NOMO-1 treated with dmso at 0.1 percent for 144 hours (cell line): Measurements from ENCODE around the gene TPRG1.

Source experiments
- DNase-seq: peaks from one replicate; lab custom pipeline; 2025; ENCODE audit not compliant: unreplicated experiment; lab: John Stamatoyannopoulos, UW

Gene TPRG1, protein sequence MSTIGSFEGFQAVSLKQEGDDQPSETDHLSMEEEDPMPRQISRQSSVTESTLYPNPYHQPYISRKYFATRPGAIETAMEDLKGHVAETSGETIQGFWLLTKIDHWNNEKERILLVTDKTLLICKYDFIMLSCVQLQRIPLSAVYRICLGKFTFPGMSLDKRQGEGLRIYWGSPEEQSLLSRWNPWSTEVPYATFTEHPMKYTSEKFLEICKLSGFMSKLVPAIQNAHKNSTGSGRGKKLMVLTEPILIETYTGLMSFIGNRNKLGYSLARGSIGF

DNA sequence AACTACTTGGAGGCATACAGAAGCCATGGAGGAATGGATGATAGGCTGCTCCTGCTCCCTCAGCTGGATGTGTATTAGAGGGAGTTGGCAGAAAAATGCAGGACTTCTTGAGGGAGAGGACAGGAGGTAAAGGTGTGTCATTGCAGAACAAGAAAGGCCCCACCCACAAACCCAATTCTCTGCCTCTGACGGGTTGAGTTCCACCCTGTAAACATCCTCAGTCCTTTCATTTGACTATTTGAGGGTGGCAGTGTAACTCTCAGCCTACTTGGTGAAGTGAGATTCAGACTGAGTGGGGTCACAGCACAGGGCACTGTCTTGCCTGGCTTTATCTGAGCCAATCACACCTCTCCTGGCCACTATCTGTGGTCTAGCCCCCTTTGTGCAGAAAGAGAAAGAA lies at the start of gene TPRG1:
TPRG1 (plus strand) TSS at position 265 of the 400 bp plus-strand sequence. CDS start 35,414 bp downstream, outside the sequence.
- DNase-seq, result no peak

DNA sequence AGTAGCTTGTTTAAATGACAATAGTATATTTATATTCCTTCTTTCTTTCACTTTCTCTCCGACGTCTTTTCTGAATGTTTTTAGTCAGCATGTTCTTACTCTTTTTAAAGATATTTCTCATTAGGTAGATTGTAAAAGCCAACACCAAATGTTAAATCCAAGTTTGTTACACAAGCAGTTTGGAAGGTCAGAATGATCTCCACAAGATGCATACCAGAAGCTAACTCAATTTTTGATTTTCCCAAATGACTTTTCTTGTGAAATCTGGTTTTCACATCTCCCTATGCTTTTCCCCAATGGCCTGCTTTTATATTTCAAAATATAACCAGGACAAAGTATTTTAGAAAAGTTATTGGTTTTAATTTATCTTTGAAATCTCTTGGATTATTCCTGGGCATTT lies 49.7 kb upstream of the TPRG1 start:
- DNase-seq, result no peak

DNA sequence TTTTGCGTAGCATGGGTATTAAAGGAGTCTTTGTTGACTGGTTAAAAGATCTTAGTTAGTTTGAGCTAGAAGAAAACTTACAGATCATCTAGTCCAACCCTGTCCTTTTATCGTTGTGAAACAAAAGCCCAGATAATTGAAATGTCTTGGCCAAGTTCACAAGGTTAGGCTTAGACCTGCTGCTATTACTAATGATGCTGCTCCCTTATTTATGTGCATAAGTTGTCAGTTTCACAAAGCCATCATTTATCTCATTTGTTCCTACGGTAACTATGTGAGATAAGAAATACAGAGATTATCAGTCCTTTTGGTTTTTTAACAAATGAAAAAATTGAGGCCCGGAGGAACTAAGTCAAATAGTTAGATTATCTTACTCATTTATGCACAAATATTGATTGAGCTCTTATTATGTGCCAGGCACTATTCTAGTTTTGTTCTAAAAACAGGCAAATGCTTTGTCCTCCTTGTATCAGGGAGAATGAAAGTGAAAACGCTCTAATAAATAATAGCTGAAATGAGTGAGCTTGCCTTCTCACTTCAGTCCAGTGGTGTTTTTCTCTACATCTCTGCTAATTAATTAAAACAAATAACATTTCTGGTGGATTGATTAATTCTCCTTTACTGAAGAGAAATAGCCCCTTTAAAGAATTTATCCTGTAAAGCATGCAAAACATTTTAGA lies 49.1 kb upstream of the TPRG1 start:
- DNase-seq, result no peak

DNA sequence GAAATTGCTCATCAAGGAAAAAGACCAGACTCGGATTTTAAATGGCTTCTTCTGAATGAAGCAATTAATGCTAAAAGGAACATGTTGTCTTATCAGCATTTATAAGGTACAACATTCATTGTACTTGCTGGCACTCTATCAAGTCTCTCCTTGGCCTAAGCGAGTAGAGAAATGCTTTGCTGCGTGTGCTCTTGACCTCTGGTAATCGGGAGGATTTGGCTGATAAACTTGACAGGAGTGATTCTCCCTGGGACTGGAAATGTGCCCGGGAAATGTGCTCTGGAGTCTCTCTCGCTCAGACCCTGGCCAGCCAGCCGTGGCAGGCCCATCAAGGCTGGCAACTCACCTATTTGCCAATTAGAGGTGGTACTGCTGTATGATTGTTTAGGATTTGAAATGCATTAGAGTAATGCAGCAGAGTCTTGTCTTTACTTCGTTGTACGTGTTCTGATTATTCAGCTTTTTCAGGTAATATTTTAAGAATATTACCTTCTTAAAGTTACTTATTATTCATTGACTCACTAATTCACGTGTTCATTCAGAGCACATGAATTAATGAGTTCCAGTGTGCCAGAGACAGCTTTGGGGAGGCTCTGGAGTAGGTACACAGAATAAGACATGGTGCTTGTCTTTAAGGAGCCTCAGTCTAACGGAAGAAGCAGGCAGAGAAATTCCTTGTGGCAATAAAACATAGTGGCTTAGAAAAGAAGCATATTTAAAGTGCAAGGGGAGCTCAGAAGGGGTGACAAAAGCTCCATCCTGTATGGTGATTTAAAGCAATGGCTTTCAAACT lies 48.0 kb upstream of the TPRG1 start:
- DNase-seq, result no peak

DNA sequence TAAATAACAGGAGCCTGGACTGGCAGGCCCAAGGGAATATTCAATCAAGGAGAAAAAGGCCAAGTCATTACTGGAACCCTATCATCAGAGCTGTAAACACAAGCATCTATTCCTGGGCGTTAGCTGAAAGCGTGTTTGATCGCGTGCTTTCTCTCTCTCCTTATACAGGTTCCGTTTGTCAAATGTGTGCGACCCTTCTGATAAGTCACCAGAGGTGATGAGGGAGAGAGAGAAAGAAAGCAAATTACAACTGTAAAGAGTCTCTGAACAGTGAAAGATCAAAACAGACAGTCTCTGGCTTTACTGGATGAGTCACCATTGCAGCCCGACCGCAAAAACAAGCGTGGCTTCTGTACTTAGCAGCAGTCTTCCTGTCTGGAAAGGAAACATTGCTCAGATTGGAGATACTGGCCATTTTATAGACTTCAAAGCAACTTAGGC lies 39.5 kb upstream of the TPRG1 start:
- peak; percentile 79 for DNase-seq

DNA sequence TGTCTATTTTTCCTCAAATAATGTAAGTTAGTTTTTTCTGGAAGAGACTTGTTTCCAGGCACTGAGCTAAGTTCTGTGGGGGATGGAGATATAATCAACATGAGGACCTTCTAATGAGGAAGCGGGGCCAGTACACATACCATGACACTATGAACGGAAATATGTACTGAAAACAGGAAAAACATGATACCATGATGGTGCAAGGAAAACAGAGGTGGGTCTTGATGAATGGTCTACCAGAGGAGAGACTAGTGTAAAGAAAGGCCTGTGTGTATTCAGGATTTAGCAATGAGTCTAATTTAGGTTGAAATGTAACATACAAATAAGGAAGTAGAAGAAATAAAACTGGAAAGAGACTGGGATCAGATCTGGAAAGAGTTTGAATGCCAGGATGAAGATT lies 38.9 kb upstream of the TPRG1 start:
- no peak for DNase-seq

DNA sequence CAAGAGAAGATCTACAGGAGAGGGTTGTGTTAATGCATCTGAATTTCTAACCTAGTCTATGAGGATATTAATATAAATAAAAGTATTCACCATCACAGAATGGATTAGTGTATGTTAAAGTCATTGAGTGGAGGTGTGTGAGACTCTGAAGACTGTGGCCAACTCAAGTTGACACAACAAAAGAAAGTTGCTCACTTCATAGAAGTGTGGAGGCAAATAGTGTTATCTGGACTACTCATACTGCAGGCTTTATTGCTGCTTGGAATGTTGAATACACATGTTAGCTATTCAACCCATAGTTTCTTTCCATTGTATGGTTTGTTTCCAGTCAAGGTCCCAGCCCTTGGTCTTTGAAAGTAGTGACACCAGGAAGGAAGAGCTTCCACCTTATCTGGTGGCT lies 38.0 kb upstream of the TPRG1 start:
- no peak for DNase-seq

DNA sequence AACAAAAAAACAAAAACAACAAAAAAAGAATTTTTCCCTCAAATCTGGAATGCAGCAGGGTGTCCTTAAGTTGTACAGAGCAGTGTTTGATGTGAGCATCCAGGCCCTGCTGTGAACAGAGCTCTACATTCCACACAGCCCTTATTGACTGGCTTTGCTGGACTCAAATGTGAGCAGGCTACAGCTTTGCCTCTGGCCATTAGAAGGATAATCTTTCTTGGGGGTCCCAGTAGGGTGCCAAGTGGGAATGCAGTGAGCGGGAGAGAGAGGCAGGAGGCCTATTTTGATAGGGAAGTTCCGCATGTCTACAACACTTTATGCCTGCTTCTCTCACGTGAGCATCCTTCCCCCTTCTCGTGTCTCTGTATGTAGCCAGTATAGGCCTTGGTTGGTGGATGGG lies 34.4 kb upstream of the TPRG1 start:
- no peak for DNase-seq

DNA sequence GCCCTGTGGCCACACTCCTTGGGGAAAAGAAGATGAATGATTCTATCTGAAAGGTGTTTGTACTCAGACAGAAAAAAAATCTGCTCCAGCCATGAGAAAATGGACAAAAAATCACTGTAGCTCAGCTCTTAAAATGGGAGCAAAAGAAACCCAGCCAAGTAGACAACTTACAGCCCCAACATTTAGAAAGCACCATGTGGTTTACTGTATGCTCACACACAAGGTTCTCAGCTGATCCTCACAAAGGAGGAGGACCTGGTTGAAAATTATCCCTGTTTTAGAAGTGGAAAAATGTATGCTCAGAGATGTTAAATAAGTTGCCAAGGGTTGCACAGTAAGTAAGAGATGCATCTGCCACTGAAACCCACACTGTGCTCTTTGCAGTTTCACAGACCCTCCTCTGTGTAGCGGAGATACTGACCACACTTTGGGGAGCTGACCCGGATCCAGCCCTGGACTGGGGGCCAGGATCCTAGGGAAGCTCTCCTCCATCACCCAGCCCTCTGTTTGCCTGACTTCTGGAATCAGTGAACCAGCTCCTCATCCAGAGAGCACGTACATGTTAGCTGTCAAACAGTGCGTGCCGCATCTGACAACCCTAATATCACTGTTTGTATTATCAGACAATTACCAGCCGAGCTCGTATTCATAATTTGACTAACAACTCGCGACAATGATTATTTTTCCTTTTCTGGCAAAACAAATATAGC lies 32.7 kb upstream of the TPRG1 start:
- DNase-seq, result no peak

DNA sequence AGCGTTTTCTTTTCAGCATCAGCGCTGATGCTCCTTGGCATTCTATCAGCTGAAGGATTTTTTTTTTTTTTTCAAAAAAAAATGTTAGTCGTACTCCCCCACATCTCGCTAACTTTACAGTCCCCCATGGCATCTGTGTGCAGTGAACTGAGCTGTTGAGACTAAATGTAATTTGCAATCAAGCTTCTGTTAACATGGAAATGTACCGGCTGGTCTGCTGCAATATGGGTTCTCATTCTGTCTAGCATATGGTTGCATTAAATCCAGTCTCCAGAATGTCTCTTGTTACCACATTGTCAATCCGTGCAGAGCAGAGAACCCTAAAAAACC lies 32.2 kb upstream of the TPRG1 start:
- no peak for DNase-seq

DNA sequence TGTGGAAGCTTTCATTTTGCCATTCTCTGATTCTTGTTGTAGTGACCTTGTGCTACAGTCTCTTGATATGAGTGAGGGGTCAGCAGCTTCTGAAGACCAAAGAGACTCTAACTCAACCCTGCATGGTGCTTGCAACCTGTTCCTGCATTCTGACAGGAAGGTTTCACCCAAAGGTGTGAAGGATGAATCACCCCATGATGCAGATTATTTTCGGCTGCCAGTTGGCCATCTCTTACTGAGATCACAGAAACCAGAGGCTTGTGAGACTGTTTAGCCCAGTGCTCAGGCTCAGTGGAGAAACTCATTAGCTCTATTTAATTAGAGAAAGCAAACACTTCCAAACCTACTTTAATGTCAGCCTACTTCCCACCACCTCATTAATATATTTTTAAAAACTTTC lies 29.2 kb upstream of the TPRG1 start:
- no peak for DNase-seq

DNA sequence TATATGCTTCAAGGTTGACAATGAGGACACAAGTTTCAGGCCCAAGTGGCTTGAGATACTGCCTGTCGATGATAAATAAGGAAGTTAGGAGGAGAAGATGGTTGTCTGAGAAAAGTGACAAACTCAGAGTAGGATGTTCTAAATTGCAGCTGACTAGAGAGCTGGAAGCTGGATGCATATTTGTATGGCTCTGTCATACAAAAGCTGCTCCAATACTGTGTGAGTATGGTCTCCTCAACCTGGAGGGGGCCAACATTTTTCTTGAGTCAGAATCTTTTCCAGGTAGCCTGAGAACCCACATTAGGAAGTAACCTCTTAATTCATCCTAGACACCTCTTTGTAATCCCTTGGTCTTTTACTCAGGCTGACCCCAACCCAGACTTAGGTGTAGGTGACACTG lies 28.4 kb upstream of the TPRG1 start:
- no peak for DNase-seq

DNA sequence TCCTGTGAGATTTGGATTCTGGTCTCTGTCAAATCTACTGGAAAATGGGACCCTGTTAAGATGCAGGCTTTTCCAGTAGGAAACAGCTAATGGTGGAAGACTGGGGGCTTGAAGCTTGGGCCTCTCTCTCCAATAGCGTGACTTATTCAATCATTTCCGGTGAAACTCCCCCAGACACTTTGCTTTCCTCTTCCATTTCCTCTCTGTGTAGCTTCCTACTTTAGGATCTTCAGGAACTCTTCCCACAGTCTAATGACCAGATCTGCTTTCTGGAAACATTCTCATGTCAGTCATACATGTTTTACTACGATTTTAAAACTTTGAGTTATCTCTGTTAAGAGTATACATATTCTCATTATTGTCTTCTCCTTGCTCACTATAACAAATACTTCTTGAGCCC lies 28.0 kb upstream of the TPRG1 start:
- no peak for DNase-seq

DNA sequence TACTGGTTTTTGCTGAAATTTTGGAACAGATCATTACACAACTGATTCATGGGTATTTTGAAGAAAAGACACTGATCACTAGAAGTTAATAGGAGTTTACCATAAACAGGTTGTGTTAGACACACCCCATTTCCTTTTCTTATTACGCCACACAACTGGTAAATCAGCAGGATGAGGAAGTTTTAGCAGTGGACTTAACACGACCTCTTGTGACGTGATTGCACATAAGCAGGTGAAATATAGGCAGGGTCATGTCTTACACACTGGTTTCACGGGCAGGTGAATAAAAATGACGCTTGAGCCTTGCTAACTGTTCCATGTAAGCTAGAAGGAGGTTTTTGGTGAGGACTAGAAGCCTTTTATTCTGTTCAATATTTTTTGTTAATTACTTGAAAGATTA lies 27.1 kb upstream of the TPRG1 start:
- peak; percentile 73 for DNase-seq

DNA sequence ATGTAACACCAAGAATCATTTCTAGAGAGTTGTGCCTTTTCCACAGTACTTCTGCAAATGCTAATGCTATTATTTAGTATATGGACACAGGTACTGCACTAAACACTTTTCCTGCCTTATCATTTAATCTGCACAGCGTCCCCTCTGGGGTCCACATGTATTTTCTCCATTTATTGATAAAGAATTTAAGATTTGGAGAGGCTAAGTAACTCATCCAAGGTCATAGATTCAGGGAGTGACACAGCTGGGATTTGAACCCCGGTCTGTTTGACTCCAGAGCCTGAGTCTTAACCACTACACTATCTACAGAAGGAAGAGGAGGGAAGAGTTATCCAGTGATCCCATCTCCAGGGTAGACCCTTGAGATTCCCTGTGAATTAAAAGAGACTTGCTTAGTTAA lies 24.9 kb upstream of the TPRG1 start:
- DNase-seq, result no peak

DNA sequence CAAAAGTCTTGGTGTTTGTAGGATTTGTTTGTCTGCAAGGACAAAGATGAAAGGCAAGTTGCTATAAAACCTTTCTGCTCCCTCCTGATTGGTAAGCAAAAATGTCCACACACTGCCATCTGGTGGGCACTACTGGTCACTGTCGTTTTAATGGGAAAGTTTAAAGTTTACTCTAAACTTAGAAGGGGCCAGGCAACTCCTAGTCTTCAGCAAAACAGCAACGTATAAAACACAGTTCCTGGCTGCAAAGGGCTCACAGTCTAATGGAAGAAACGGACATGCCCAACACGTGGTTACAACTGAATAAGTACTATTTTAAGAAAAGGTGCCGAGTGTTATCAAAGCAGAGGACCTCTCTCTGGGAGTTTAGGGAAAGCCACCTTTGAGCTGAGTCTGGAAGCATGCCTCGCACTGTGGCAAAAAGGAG lies 23.7 kb upstream of the TPRG1 start:
- DNase-seq, result peak; percentile 59

DNA sequence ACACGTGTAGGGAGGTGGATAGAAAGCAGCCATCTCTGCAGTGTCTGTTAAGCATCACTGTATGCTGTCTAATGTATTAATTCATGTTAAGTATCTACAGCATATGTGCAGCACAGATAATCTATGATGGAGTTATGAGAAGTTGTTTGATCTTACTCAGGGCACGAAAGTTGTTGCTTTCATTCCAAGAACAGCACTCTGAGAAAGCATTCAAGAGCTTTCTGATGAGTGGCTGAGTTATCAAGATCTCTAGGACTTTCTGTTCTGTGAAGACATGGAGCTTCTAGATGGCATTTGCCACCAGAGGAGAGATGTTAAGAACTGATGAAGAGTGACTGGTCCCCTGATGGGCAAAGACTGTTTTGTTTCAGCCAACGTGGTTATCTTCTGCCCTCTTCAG lies 22.6 kb upstream of the TPRG1 start:
- DNase-seq, result no peak

DNA sequence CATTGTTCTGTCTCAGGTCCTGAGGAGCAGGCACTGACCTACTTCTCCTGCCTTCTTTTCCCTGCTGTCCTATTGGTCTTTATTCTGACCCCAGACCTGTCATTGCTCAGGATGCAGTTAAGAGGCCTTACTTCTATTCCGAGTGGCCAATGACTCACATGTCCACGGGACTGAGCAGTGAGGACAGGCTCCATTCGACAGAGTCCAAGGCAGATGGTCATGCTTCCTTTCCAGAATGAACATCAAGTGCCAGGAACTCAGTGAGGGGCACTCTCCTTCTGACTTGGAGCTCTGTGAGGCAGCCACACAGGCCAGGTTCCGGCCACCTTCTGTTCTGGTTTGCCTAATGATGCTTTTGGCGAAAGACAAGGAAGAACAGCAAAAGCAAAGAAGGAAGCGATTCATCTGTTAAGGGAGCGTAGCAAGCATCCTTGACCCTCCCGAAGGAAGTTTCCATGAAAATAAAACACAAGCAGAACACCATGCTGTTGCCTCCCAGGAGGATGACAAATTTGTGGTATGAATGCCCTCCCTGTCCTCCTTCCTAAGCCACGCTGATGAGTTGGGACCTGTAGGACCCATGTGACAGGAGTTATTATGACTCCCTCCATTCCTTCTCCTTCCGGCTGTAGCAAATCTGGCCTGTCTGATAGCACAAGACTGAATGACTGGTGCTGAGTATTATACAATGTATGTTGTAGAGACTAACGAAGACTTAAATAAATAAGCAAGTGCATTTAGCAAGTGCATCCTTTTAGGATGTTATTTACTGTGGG lies 14.4 kb upstream of the TPRG1 start:
- DNase-seq, result no peak

DNA sequence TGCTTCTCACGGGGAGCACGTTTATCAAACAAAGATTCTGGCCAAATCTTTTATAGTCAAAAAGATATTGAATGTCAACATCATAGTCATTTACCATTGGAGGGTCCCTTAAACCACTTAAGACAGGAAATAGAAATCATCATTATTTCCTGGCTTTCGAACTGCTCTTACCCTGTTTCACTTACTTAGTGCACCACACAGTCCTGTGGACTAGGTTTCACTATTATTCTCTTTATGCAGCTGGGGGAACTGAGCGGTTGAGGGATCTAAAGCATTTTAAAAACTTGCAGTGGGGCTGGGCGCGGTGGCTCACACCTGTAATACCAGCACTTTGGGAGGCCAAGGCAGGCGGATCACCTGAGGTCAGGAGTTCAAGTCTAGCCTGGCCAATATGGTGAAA lies 13.7 kb upstream of the TPRG1 start:
- DNase-seq, result no peak

DNA sequence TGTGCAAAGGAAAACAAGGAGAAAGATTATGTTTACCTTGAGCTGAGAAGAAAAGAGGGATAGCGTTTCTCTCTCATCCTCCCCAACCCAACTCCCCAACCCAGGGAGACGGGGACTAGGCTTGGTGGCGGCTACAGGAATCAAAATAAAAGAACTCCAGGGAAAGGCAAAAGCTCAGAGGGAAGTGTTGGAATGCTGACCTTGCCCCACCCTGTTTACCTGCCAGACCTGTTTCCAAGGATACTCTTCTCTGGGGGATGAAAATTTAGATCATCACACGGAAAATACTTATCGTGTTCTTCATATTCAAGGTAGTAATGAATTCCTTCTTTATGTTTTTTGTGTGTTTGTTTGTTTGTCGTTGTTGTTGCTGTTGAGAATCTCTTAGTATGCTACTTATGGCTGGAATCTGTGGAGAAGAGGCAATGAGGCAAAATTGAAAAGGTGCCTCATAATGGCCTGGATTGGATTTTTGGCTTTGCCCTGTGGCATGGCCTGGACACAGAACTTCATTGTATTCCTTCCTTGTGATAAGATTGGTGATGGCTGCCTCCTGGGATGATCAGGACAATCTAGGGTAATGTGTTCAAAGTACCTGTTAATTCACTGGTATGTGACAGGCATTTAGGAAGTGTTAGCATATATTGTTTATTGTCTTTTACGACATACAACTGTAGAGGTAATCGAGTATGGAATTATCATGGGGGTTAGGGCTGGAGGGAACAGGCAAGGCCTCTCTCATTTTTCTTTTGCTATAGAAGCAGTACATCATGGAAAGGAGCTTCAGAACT lies 11.1 kb upstream of the TPRG1 start:
- DNase-seq, result no peak
